ENCODE measurements around the gene ARRB1. TPM values are rescaled to one million over a fixed set of nuclear protein-coding genes. Genes with fewer than 3 reads are reported as not detected.
"Not testable (repeated sequence)": the region's sequence is repeated elsewhere in the genome, so short reads cannot be mapped to it uniquely, and the experiment has no call there.

ARRB1 gene
- 17.6 TPM for polyA plus RNA-seq (2012; ENCODE audit: insufficient read depth, insufficient read length)

GRCh38 chr11:75351541-75351790 lies at the start of gene ARRB1:
Gene ARRB1 (minus strand): TSS chr11:75351661. CDS start chr11:75351607, 54 bp downstream.
- H3K4me3 ChIP-seq (ENCODE audit: low read length), result peak within 1 kb of the TSS; percentile 54
- DNase-seq (ENCODE audit: low read depth, low spot score), result no peak

GRCh38 chr11:75400146-75400865 lies 48.8 kb upstream of the ARRB1 start:
- no peak for DNase-seq (ENCODE audit: low read depth, low spot score)
- H3K4me3 ChIP-seq (ENCODE audit: low read length), result peak overlapping the region; percentile 100

DNA sequence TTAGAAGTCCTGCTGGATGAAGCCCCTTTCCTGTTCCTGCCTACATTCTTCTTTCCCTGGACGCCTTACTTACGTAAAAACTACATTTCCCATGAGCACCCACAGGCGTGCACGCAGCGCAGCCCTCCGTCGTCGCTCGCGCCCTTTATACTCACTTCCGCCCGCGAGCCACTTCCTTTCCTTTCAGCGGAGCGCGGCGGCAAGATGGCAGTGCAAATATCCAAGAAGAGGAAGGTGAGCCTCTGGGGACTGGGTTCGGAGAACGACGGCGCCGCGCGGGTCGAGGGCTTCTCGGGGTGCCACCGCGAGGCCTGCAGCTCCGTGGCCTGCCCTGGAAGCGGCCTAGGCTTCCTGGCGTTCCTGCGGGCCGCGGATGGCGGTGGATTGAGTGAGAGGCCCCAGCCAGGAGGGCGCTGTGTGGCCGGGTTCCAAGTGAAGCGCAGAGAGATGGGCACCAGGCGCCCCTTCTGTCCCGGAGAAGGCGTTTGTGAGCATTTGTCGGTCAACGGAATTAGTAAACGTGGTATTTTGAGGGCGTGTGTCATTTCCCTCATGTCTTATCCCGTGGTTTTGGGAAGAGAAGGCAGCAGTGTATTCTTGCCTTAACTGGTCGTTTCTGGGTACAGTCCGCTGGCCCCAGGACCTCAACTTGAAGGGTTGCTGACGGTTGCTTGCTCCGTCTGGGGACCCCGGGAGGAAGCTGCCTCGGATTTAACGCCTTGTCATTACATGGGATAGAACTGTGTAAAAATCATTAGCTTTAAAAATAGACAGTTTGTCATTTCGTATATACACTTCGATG lies 48.1 kb upstream of the ARRB1 start, which contains the start of gene RPS3:
Gene RPS3 (plus strand): TSS at position 175 of the 802 bp plus-strand sequence. CDS start 30 bp downstream, at position 205.
- DNase-seq (ENCODE audit: low read depth, low spot score), result peak; percentile 89
- H3K4me3 ChIP-seq (ENCODE audit: low read length), result peak within 1 kb of the TSS; percentile 100

GRCh38 chr11:75398906-75399305 lies 47.4 kb upstream of the ARRB1 start:
- no peak for DNase-seq (ENCODE audit: low read depth, low spot score)
- no peak overlapping the region; the same call in 1 of the 2 replicates for H3K4me3 ChIP-seq (ENCODE audit: low read length)

DNA sequence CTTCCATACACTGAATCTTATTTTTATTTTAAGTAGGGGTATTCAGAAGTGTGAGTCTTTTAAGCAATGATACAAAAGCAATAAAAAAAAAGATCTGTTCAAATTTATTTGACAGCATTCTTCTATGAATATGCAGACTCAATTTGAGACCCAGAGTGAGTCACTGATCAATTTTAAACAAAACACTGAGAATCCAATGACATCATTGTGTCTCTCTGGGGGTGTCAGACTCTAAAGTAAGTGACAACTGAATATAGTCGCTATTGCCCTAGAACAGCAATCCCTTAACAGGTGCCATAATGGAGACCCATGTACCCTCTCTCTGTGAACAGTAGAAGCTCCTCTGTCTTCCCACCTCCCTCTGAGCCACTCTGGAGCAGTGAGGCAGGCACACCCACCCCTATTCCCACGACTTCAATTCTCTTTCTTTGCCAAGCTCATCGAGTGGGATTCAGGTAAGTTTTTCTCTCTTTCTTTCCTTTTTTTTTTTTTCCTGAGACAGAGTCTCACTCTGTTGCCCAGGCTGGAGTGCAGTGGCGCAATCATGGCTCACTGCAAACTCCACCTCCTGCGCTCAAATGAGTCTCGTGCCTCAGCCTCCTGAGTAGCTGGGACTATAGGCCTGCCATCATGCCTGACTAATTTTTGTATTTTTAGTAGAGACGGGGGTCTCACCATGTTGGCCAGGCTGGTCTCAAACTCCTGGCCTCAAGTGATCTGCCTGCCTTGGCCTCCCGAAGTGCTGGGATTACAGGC lies 42.8 kb upstream of the ARRB1 start:
- no peak for DNase-seq (ENCODE audit: low read depth, low spot score)
- H3K4me3 ChIP-seq (ENCODE audit: low read length), result no peak overlapping the region

GRCh38 chr11:75389925-75390324 lies 38.5 kb upstream of the ARRB1 start:
- no peak overlapping the region for H3K4me3 ChIP-seq (ENCODE audit: low read length)
- no peak for DNase-seq (ENCODE audit: low read depth, low spot score)

GRCh38 chr11:75389276-75389605 lies 37.8 kb upstream of the ARRB1 start:
- no peak overlapping the region for H3K4me3 ChIP-seq (ENCODE audit: low read length)
- DNase-seq (ENCODE audit: low read depth, low spot score), result no peak

- no peak overlapping the region for H3K4me3 ChIP-seq (ENCODE audit: low read length)
- peak; percentile 70 for DNase-seq (ENCODE audit: low read depth, low spot score)
These were observed 37.2 kb upstream of the ARRB1 start for GRCh38 chr11:75388386-75389275.

DNA sequence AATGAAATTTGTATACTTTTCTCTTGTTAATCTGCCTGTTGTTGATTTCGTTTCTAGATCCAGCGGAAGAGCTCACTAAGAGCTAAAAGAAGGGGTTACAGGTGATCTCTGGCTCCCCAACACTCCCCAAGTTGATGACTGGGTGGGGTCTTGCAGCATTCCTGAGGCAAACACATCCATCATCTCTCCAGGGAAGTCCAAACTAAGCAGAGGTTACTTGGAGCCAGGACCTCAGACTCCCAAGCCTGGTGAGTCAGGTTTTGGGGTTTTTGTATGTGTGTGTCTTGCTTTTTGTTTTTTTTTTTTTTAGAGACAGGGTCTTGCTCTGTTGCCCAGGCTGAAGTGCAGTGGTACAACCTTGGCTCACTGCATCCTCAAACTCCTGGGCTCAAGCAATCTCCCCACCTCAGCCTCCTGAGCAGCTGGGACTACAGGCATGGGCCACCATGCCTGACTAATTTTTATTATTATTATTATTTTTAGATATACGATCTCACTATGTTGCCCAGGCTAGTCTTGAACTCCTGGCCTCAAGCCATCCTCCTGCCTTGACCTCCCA lies 36.4 kb upstream of the ARRB1 start:
- no peak overlapping the region for H3K4me3 ChIP-seq (ENCODE audit: low read length)
- no peak for DNase-seq (ENCODE audit: low read depth, low spot score)

DNA sequence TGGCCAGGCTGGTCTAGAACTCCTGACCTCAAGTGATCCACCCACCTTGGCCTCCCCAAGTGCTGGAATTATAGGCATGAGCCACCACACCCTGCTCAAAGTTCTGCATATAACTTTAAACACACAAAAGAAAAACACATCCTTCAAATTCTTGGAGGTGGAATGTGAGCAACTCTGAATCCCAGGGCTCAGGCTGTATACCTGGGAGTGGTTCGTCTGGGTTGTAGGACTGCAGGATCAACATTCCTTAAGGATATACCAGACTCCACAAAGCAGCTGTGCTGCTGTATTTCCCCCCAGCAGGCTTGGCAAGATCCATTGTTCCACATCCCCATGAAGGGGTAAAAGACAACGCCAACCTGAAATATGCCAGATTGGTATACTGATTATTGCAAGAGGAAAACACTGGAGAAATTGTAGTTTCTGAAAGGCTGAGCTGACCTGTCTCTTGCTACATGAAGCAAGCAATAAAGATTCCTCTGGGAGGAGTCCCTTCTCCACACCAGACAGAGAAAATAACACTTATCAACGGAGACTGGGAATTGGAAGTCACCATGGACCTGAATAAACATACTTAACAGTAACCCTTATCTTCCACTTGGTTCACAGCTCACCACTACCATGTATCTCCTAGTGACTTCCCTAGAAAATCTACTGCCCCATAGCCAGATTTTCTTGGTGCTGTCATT lies 35.6 kb upstream of the ARRB1 start:
- DNase-seq (ENCODE audit: low read depth, low spot score), result no peak

DNA sequence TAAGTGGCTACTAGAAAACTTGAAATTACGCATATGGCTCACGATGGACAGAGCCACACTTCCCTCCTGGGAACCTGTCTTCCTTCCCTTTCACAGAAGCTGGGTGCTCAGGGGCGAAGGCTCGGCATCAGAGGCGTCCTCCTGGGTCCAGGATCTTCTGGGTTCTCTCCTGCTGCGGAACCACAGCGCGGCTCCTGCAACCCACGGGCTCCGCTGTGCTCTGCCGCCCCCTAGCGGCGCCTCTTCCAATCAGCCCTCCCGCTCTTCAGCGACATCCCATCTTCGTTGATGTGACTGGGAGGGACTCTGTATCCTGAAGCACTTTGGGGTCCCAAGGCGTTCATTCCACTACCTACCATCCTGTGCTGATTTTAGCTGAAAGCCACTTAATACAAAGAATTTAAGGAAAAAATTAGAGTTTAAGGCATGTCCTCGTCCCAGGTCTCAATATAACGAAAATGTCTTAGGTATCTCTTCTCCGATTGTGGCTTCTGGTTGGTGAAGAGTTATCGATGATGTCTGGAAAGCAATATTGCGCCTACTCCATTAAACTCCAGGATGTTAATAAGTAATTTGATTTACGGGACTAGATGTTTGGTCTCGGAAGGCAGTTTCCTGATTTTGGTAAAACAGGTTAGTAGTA lies 33.1 kb upstream of the ARRB1 start:
- DNase-seq (ENCODE audit: low read depth, low spot score), result peak; percentile 54
- H3K4me3 ChIP-seq (ENCODE audit: low read length), result no peak overlapping the region

More for the DNA sequence above, 35.6 kb upstream of the ARRB1 start:
- H3K4me3 ChIP-seq (ENCODE audit: low read length), result no peak overlapping the region

DNA sequence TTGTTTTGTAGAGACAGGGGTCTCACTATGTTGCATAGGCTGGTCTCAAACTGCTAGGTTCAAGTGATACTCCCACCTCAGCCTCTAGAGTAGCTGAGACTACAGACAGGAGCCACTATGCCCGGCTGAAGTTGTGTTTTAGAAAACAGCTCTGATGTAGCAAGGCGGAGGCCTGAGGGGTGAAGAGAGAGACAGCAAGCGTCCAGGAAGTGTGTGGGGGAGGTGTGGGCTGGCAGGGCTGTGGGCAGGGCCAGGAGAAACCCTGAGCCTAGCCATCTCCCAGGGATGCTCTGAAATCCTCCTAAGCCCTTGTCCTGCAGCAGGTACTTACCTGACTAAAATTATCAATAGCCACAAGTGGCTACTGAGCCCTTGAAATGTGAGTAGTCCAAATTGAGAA lies 31.8 kb upstream of the ARRB1 start:
- no peak overlapping the region for H3K4me3 ChIP-seq (ENCODE audit: low read length)
- no peak for DNase-seq (ENCODE audit: low read depth, low spot score)

DNA sequence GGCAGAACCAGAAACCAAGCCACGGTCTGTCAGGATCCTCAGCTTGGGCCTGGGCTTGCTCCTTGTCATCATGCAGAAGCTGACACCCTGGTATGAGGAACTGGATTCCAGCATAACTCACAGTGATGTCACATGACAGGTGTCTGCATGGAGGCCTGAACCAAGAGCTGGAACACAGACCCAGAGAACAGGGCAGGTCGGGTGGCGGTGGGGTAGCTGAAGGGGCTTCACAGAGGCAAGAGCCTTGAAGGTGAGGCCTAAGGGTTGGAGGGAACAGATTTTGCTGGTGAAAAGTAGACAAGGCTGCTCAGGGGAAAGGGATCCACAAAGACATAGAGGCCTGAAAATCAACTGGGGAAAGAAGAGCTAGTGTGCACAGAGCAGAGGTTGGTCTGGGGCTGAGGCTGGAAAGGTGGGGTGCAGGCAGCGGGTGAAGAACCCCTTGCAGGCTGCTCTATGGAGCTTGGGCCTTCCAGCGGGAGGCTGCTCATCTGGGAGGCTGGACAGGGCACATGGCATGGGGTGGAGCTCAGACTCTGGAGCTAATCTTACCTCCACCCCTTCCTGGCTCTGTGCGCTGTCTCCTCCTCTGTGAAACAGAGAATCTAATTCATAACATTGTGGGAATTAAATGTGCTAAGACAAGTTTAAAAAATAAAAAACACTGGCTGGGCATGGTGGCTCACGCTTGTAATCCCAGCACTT lies 29.4 kb upstream of the ARRB1 start:
- no peak for DNase-seq (ENCODE audit: low read depth, low spot score)
- no peak overlapping the region for H3K4me3 ChIP-seq (ENCODE audit: low read length)

GRCh38 chr11:75380245-75380644 lies 28.8 kb upstream of the ARRB1 start:
- no peak overlapping the region for H3K4me3 ChIP-seq (ENCODE audit: low read length)
- DNase-seq (ENCODE audit: low read depth, low spot score), result no peak

GRCh38 chr11:75378776-75379175 lies 27.3 kb upstream of the ARRB1 start:
- not testable (repeated sequence) for DNase-seq (ENCODE audit: low read depth, low spot score)

GRCh38 chr11:75376175-75376574 lies 24.7 kb upstream of the ARRB1 start:
- H3K4me3 ChIP-seq (ENCODE audit: low read length), result no peak overlapping the region
- no peak for DNase-seq (ENCODE audit: low read depth, low spot score)

More at GRCh38 chr11:75378776-75379175, 27.3 kb upstream of the ARRB1 start:
- not testable (repeated sequence) for H3K4me3 ChIP-seq (ENCODE audit: low read length)

GRCh38 chr11:75375626-75376025 lies 24.2 kb upstream of the ARRB1 start:
- H3K4me3 ChIP-seq (ENCODE audit: low read length), result no peak overlapping the region
- DNase-seq (ENCODE audit: low read depth, low spot score), result no peak
